Peyer's patch (tissue), 4 donors: ENCODE data around the gene CADM1. TPM values are rescaled to one million over a fixed set of nuclear protein-coding genes. Genes with fewer than 3 reads are reported as not detected.

Experiments
- DNase-seq, 3 donors: peaks; one replicate each; pipeline ENCODE4 v3.0.0-alpha.2; 2017 to 2019
- H3K27ac ChIP-seq, 4 donors: fragments of 200-600 bp; sonication (generic); one replicate each; pipeline ENCODE4 v1.5.1; 2016 to 2019
- H3K27me3 ChIP-seq, 2 donors: fragments of 200-600 bp; sonication (generic); one replicate each; pipeline ENCODE4 v1.5.1; 2019
- H3K36me3 ChIP-seq, 3 donors: fragments of 200-600 bp; sonication (generic); one replicate each; pipeline ENCODE4 v1.5.1; 2016 to 2019
- H3K4me1 ChIP-seq, 4 donors: fragments of 200-600 bp; sonication (generic); one replicate each; pipeline ENCODE4 v1.5.1; 2016 to 2019
- H3K4me3 ChIP-seq, 4 donors: fragments of 200-600 bp; sonication (generic); 1 replicate in 3 of 4; 2 replicates in 1 of 4; pipeline ENCODE4 v1.5.1; 2016 to 2019; ENCODE audit warnings: mild to moderate bottlenecking in 1 of 4
- H3K9me3 ChIP-seq, 4 donors: fragments of 200-600 bp; sonication (generic); one replicate each; pipeline ENCODE4 v1.5.1; 2016 to 2019; ENCODE audit warnings: mild to moderate bottlenecking in 1 of 4
- POLR2A ChIP-seq, 2 donors: fragments of 450-650 bp; IDR thresholded peaks; one replicate each; pipeline ENCODE4 v1.5.1; 2017; ENCODE audit warnings: antibody characterized with exemption in 2 of 2, mild to moderate bottlenecking in 2 of 2, moderate library complexity in 2 of 2
- total RNA-seq, 4 donors: library from RNA; depleted of rRNA; stranded (reverse); fragments of >200 nt; gene quantifications; one replicate each; pipeline ENCODE4 v1.1.0, GENCODE V29; 2016
- TF ChIP-seq, protein P1 (sequence below), 6 experiments: fragments of 450-650 bp in 4 of 6; fragments of 200-600 bp in 2 of 6; sonication (generic) in 1 of 6; IDR thresholded peaks; one replicate each; pipeline ENCODE4 v1.5.1; 2017 to 2019; ENCODE audit warnings: antibody characterized with exemption in 6 of 6, mild to moderate bottlenecking in 3 of 6, moderate library complexity in 1 of 6

Gene CADM1
- total RNA-seq, 4 donors from 2014 or later = 0.38 to 8.3 (median 2.5) TPM

DNA sequence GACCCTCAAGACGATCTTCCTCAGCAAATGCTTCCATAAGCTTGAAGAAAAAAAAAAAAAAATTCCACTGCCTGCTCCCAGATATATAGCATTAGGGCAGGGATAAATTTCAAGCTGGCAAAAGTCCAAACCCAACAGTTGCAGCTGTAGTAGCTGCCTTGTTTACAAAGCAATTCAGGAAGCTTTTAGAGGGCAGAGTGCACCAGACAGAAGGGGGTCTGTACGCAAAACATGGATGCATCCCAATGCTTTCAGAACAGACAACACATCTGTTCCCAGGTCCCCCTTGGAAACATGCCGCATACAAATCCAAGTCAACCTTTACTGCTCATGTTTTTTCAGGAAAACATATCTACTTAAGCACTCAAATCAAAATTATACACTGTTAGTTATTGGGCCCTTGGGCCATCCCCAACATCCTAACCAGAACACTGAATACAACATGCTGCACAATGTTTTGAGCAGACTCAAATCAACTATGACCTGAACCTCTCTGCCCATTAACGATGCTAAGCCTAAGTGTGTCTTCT, 94.5 kb downstream of the CADM1 start:
- no peak for TF ChIP-seq POLR2A (IDR thresholded peaks at IDR 0.05)
- TF ChIP-seq, protein P1, sequence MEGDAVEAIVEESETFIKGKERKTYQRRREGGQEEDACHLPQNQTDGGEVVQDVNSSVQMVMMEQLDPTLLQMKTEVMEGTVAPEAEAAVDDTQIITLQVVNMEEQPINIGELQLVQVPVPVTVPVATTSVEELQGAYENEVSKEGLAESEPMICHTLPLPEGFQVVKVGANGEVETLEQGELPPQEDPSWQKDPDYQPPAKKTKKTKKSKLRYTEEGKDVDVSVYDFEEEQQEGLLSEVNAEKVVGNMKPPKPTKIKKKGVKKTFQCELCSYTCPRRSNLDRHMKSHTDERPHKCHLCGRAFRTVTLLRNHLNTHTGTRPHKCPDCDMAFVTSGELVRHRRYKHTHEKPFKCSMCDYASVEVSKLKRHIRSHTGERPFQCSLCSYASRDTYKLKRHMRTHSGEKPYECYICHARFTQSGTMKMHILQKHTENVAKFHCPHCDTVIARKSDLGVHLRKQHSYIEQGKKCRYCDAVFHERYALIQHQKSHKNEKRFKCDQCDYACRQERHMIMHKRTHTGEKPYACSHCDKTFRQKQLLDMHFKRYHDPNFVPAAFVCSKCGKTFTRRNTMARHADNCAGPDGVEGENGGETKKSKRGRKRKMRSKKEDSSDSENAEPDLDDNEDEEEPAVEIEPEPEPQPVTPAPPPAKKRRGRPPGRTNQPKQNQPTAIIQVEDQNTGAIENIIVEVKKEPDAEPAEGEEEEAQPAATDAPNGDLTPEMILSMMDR (IDR thresholded peaks at IDR 0.05) = no peak
- peaks cover 0 to 20% (median 0%) of the 10 kb centered on the region in 4 donors for H3K4me1 ChIP-seq
- H3K27ac ChIP-seq = no peak overlapping the region
- H3K9me3 ChIP-seq = no peaks in the 10 kb centered on the region
- no peaks in the 10 kb centered on the region for H3K36me3 ChIP-seq
- H3K4me3 ChIP-seq = no peak overlapping the region
- no peak for DNase-seq
- H3K27me3 ChIP-seq = no peaks in the 10 kb centered on the region

DNA sequence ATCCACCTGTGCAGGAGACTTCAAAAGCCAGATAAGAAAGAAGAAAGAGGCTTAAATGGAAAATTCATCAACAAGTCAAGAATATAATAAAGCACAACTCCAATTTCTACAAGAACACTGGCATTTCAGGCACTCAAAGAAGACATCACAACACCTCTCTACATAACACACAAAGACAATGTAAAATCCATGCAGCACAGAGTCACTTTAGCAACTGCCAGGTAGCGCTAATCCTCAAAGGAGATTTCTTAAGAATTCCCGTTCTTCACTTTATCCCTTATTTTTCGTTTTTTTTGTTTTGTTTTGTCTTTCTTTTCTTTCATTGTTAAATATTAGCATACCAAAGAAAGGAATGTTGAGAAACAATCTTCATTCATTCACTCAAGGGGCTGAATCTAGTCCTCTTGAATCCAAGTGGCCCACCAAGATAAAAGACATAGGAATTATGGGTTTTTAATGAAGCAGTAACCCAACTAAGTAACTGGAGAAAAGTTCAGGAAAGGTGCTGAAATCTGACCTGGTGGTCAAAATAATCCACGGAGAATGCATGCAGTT, 95.0 kb downstream of the CADM1 start:
- Histone ChIP-seq H3K36me3 (no peaks in the 10 kb centered on the region), H3K4me1 (peaks cover 0 to 20% (median 0%) of the 10 kb centered on the region in 4 donors), H3K9me3 (no peaks in the 10 kb centered on the region), H3K27ac (no peak overlapping the region), H3K4me3 (no peak overlapping the region), H3K27me3 (no peaks in the 10 kb centered on the region)
- DNase-seq = no peak
- TF ChIP-seq, protein P1 (IDR thresholded peaks at IDR 0.05) = no peak
- TF ChIP-seq POLR2A (IDR thresholded peaks at IDR 0.05) = no peak

DNA sequence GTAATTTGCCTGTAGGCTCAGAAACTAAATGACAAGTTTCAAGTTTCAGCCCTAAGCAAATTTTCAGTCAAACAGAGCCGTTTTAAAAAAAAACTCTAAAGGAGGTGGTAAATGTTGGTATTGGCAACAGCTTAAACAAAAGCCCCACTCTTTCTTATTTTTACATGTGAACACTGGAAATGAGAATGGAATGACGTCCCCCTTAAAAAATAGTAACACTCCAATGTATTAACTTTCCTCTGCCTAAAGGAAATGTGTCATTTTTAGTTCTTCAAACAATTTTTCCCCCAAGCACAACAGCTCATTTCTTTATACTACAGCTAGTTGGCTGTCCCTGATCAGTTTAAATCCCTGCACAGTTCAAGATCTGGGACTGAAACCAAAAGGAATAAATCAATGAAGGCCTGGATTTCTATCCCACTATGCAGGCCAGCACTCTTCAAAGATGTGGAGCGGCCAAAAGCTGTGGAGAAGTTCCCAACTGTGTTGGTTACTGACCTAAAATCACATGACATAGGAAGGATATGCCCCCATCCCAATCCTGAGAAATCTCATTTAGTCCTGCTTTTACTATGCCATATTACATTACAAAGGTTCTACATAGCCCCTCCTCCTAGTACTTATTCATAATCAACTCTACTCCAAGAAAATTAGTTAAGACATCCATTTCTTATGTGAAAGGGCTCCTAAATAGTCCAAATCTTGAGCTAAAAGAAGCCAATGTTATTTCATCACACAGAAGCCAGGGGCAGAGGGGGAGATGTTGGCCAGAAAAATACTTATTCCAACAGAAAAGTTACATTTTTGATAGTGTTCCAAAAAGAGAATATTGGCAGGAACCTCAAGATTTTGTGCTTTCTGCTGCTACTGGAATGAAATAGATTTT, 95.9 kb downstream of the CADM1 start:
- H3K9me3 ChIP-seq = no peaks in the 10 kb centered on the region
- TF ChIP-seq, protein P1 (IDR thresholded peaks at IDR 0.05) = no peak
- TF ChIP-seq POLR2A (IDR thresholded peaks at IDR 0.05) = no peak
- DNase-seq = no peak
- H3K27me3 ChIP-seq = no peaks in the 10 kb centered on the region
- H3K36me3 ChIP-seq = no peaks in the 10 kb centered on the region
- H3K4me3 ChIP-seq = no peak overlapping the region
- peaks cover 0 to 20% (median 0%) of the 10 kb centered on the region in 4 donors for H3K4me1 ChIP-seq
- H3K27ac ChIP-seq = peak overlapping the region in 1 of 4 donors; percentile 13

DNA sequence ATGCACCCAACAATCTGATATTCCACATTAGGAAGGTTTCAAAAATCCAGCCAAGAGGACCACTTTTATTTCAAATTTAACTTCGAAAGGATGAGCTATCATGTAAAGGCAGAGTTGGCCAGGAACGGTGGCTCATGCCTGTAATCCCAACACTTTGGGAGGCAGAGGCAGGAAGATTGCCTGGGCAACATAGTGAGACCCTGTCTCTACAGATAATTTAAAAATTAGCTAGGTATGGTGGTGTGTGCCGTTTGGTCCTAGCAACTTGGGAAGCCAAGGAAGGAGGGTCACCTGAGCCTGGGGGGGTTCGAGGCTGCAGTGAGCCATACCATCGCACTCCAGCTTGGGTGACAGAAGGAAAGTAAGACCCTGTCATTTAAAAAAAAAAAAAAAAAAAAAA, 96.7 kb downstream of the CADM1 start:
- TF ChIP-seq, protein P1 (IDR thresholded peaks at IDR 0.05) = no peak
- TF ChIP-seq POLR2A (IDR thresholded peaks at IDR 0.05) = no peak
- Histone ChIP-seq H3K9me3 (no peaks in the 10 kb centered on the region), H3K4me1 (peaks cover 0 to 20% (median 0%) of the 10 kb centered on the region in 4 donors), H3K27ac (no peak overlapping the region), H3K27me3 (no peaks in the 10 kb centered on the region), H3K4me3 (no peak overlapping the region), H3K36me3 (no peaks in the 10 kb centered on the region)
- DNase-seq = no peak

DNA sequence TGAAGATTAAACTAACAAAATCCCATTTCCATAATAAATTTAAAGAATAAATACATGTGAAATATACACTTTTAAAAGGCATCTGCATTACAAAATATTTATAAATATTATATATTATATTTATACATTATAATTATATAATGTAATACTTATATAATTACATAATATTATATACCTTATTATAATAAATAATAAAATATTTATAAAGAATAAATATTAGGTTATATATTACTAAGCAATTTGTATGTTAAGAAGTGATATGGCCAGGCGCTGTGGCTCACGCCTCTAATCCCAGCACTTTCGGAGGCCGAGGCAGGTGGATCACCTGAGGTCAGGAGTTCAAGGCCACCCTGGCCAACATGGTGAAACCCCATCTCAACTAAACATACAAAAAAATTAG, 97.8 kb downstream of the CADM1 start:
- no peak overlapping the region for H3K4me3 ChIP-seq
- TF ChIP-seq, protein P1 (IDR thresholded peaks at IDR 0.05) = no peak
- TF ChIP-seq POLR2A (IDR thresholded peaks at IDR 0.05) = no peak

More for the DNA sequence above, 97.8 kb downstream of the CADM1 start:
- no peaks in the 10 kb centered on the region for H3K9me3 ChIP-seq
- H3K27ac ChIP-seq = no peak overlapping the region
- peaks cover 0 to 20% (median 0%) of the 10 kb centered on the region in 4 donors for H3K4me1 ChIP-seq
- H3K36me3 ChIP-seq = no peaks in the 10 kb centered on the region
- DNase-seq = no peak
- no peaks in the 10 kb centered on the region for H3K27me3 ChIP-seq
